ENCODE results near the gene ITCH. TPM values are rescaled to one million over a fixed set of nuclear protein-coding genes. Genes with fewer than 3 reads are reported as not detected.
A peak's percentile ranks its signal among the peaks of the same experiment; 100 is the strongest.

ITCH gene
- total RNA-seq, 2 donors from 2014 or later = 22.4 to 24.4 TPM

- no peak overlapping the region for H3K4me3 ChIP-seq
- peaks cover 50% of the 10 kb centered on the region for H3K4me1 ChIP-seq
- intact Hi-C loops (cut with DNase I) = no loop called here
Measured at GRCh38 chr20:34526466-34526865, 163.4 kb downstream of the ITCH start.

GRCh38 chr20:34527016-34527415 is 163.9 kb downstream of the ITCH start:
- ATAC-seq (no peak), DNase-seq (no peak)
- H3K4me3 ChIP-seq = no peak overlapping the region
- no peaks in the 10 kb centered on the region for H3K9me3 ChIP-seq
- peak overlapping the region in 3 of 4 donors; percentile 63 to 79 (median 71) for H3K27ac ChIP-seq
- TF ChIP-seq POLR2A (IDR thresholded peaks at IDR 0.05) (no peak), CTCF (IDR thresholded peaks at IDR 0.05) (no peak)
- peaks cover 0 to 7% of the 10 kb centered on the region in 2 donors for H3K36me3 ChIP-seq (replicated peaks in 1 of 2; ENCODE audit: insufficient read depth in 1 of 2, low read depth in 2 of 2)
- 77 to 80% methylated on average over 10 of the region's 10 CpGs for WGBS, 2 donors
- H3K4me1 ChIP-seq = peaks cover 50% of the 10 kb centered on the region
- no peaks in the 10 kb centered on the region for H3K27me3 ChIP-seq
- intact Hi-C loops (cut with DNase I) = no loop called here

More at GRCh38 chr20:34526466-34526865, 163.4 kb downstream of the ITCH start:
- Histone ChIP-seq H3K36me3 (replicated peaks in 1 of 2; ENCODE audit: insufficient read depth in 1 of 2, low read depth in 2 of 2) (peaks cover 0 to 7% of the 10 kb centered on the region in 2 donors), H3K9me3 (no peaks in the 10 kb centered on the region), H3K27ac (peak overlapping the region; percentile 53 to 79 (median 67)), H3K27me3 (no peaks in the 10 kb centered on the region)
- DNase-seq (no peak), ATAC-seq (no peak)
- no peak for TF ChIP-seq CTCF (IDR thresholded peaks at IDR 0.05)
- 73% methylated on average over 5 of the region's 5 CpGs for WGBS, 2 donors

- no peak for TF ChIP-seq POLR2A (IDR thresholded peaks at IDR 0.05)
- TF ChIP-seq CTCF (IDR thresholded peaks at IDR 0.05) = peak in 1 of 7 experiments; percentile 17
- H3K36me3 ChIP-seq (replicated peaks in 1 of 2; ENCODE audit: insufficient read depth in 1 of 2, low read depth in 2 of 2) = peaks cover 0 to 11% of the 10 kb centered on the region in 2 donors
- H3K4me1 ChIP-seq = peaks cover 37% of the 10 kb centered on the region
- intact Hi-C loops (cut with DNase I) = no loop called here
- H3K27me3 ChIP-seq = no peaks in the 10 kb centered on the region
- H3K27ac ChIP-seq = peak overlapping the region in 2 of 4 donors; percentile 16 to 37
- DNase-seq (peak in 3 of 4 donors; percentile 40 to 62 (median 56)), ATAC-seq (no peak)
- H3K9me3 ChIP-seq = no peaks in the 10 kb centered on the region
- 44 to 55% methylated on average over 5 of the region's 5 CpGs for WGBS, 2 donors
- no peak overlapping the region for H3K4me3 ChIP-seq
Measured at GRCh38 chr20:34528921-34529297, 165.8 kb downstream of the ITCH start.

GRCh38 chr20:34529742-34530141 is 166.7 kb downstream of the ITCH start:
- peaks cover 2 to 18% of the 10 kb centered on the region in 2 donors for H3K36me3 ChIP-seq (replicated peaks in 1 of 2; ENCODE audit: insufficient read depth in 1 of 2, low read depth in 2 of 2)

More at GRCh38 chr20:34529742-34530141, 166.7 kb downstream of the ITCH start:
- Histone ChIP-seq H3K4me1 (peaks cover 37% of the 10 kb centered on the region), H3K27me3 (no peaks in the 10 kb centered on the region), H3K27ac (peak overlapping the region in 1 of 4 donors; percentile 37), H3K4me3 (no peak overlapping the region), H3K9me3 (no peaks in the 10 kb centered on the region)
- WGBS, 2 donors = 85 to 86% methylated on average over 1 to 3 of the region's 3 CpGs
- DNase-seq = peak in 1 of 4 donors; percentile 4
- ATAC-seq = no peak
- intact Hi-C loops (cut with DNase I) = no loop called here
- TF ChIP-seq POLR2A (IDR thresholded peaks at IDR 0.05) (no peak), CTCF (IDR thresholded peaks at IDR 0.05) (no peak)

All from body of pancreas (tissue), 4 donors.